ENCODE data around the gene NRDC.
A peak's percentile ranks its signal among the peaks of the same experiment; 100 is the strongest.

The NRDC gene

DNA sequence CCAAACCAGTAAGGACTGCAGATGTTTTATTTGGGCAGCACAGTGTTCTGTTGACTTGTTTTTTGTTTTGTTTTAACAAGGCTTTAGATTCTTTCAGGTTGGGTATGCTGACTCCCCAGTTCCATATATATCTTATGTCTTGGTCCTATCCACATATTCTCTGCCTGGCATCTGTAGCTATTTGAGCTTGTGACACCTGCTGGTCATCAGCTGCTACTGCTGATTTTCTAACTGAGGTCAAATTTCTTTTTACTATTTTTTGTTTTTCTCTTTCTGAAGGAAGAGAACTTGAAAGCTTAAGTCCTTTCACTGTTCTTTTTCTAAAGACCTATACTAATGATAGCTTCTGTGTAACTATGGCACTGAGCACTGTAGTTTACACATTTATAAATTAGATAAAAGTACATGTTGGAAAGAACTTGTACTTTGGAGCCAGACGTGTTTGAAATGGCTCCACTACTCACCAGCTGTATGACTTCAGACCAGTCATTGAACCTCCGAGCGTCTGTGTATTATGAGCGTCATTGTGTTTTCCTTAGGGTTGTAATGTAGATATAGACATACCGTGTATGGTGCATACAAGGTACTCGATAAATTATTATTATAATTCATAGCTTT lies 109.4 kb downstream of the NRDC start:
- Mint-ChIP-seq H3K4me1 (peaks cover 15% of the 10 kb centered on the region), H3K36me3 (ENCODE audit: insufficient read depth) (peaks cover 49% of the 10 kb centered on the region), H3K9me3 (no peaks in the 10 kb centered on the region), H3K27me3 (no peaks in the 10 kb centered on the region), H3K27ac (ENCODE audit: low read depth) (no peak overlapping the region), H3K4me3 (no peak overlapping the region)
- DNase-seq (ENCODE audit: low spot score in 2 of 2) = no peak
- ATAC-seq (replicated peaks; ENCODE audit: extremely low read depth, poor library complexity, severe bottlenecking) = no peak

DNA sequence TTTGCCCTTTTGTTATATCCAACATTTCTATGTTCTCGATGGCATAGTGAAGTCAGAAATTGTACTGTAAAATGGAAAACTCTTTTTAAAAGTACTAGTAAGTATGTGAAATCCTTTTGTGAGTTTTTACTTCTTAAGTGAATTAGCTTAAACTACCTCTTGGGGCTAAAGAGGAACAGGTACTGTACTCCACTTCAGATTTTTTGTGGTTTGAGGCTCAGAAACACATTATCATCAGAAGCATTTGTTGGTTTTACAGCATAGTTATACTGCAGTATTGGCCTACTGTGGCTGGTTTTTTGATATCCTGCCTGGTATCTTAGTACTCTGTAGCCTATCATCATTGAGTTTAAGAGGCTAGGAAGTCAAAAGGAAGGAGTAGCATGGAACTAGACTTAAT lies 117.2 kb downstream of the NRDC start:
- no peaks in the 10 kb centered on the region for H3K27me3 Mint-ChIP-seq
- DNase-seq (ENCODE audit: low spot score in 2 of 2) = no peak
- peaks cover 9% of the 10 kb centered on the region for H3K4me1 Mint-ChIP-seq
- no peaks in the 10 kb centered on the region for H3K9me3 Mint-ChIP-seq
- peaks cover 24% of the 10 kb centered on the region for H3K36me3 Mint-ChIP-seq (ENCODE audit: insufficient read depth)
- no peak overlapping the region for H3K4me3 Mint-ChIP-seq
- no peak overlapping the region for H3K27ac Mint-ChIP-seq (ENCODE audit: low read depth)
- ATAC-seq (replicated peaks; ENCODE audit: extremely low read depth, poor library complexity, severe bottlenecking) = no peak

DNA sequence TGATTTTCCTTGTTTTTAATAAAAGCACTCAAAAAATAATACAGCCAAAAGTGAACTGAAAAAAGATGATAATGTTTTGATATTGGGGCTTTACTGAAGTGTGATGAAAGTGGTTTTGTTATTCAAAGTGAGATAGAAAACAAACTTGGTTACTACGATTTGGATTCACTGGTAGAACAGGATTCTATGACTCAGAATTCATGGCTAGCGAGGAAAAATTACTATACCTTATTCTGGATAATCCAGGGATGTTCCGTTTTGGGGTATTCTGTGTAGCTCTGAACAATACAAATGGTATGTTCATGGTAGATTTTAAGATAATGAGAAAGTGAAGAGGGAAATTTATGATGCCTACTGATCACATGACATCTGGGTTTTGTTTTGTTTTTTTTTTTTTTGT lies 117.7 kb downstream of the NRDC start:
- no peaks in the 10 kb centered on the region for H3K27me3 Mint-ChIP-seq
- ATAC-seq (replicated peaks; ENCODE audit: extremely low read depth, poor library complexity, severe bottlenecking) (no peak), DNase-seq (ENCODE audit: low spot score in 2 of 2) (no peak)
- no peak overlapping the region for H3K4me3 Mint-ChIP-seq
- peaks cover 9% of the 10 kb centered on the region for H3K4me1 Mint-ChIP-seq
- no peak overlapping the region for H3K27ac Mint-ChIP-seq (ENCODE audit: low read depth)
- no peaks in the 10 kb centered on the region for H3K9me3 Mint-ChIP-seq
- H3K36me3 Mint-ChIP-seq (ENCODE audit: insufficient read depth) = peaks cover 19% of the 10 kb centered on the region

DNA sequence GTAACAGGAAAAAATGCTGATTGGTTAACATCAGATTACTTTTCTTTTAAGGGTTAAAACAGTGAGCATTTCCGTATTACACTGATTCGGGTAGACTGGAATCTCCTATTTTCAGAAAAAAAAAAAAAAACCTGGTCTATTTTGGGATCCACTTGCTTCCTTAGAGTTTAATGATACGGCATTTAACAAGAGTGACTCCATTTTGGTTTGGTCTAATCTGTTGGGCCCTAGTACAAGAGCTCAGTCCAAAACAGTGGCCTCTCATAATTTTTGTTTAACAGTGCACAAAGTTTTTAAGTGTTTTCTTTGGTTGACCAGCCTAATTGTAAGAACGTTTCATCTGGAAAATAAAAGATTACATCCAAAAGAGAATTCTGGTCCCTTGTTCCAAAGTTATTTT lies 120.2 kb downstream of the NRDC start:
- Mint-ChIP-seq H3K9me3 (no peaks in the 10 kb centered on the region), H3K36me3 (ENCODE audit: insufficient read depth) (peaks cover 7% of the 10 kb centered on the region), H3K4me1 (peaks cover 14% of the 10 kb centered on the region), H3K27ac (ENCODE audit: low read depth) (no peak overlapping the region), H3K4me3 (no peak overlapping the region), H3K27me3 (no peaks in the 10 kb centered on the region)
- DNase-seq (ENCODE audit: low spot score in 2 of 2) (no peak), ATAC-seq (replicated peaks; ENCODE audit: extremely low read depth, poor library complexity, severe bottlenecking) (no peak)

DNA sequence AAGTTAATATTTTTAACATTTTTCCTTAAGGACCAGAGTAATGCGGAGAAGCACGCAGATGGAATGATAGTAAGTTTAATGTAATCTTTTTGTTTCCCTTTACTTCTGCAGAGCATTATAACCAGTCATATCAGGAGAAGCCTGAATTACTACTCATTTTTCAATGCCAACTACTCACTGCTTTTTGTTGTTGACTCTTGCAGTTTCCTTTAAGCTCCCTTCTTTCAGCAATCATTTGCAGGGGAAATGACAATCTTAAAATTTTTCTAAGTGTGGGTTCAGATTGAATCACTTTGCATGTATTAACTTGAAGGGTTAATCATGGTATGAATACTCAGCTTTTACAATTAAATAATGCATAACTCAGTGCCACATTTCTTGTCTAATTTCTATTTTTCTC lies 122.2 kb downstream of the NRDC start:
- DNase-seq (ENCODE audit: low spot score in 2 of 2) (no peak), ATAC-seq (replicated peaks; ENCODE audit: extremely low read depth, poor library complexity, severe bottlenecking) (no peak)
- peaks cover 19% of the 10 kb centered on the region for H3K4me1 Mint-ChIP-seq
- no peak overlapping the region for H3K27ac Mint-ChIP-seq (ENCODE audit: low read depth)
- no peak overlapping the region for H3K4me3 Mint-ChIP-seq
- peaks cover 6% of the 10 kb centered on the region for H3K36me3 Mint-ChIP-seq (ENCODE audit: insufficient read depth)
- peaks cover 4% of the 10 kb centered on the region for H3K9me3 Mint-ChIP-seq
- H3K27me3 Mint-ChIP-seq = no peaks in the 10 kb centered on the region

DNA sequence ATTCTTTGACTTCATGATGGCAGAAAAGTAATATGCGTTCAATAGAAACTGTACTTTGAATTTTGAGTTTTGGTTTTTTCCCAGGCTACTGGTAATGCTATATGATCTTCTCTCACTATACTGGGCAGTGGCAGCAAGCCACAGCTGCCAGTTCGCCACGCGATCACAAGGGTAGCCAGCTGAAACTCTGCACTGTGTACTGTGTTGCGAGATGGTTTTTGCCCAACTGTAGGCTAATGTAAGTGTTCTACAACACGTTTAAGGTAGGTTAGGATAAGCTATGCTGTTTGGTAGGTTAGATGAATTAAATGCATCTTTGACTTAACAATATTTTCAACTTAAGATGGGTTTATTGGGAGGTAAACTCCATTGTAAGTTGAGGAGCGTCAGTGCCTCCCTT lies 123.1 kb downstream of the NRDC start:
- no peaks in the 10 kb centered on the region for H3K27me3 Mint-ChIP-seq
- no peak overlapping the region for H3K4me3 Mint-ChIP-seq
- ATAC-seq (replicated peaks; ENCODE audit: extremely low read depth, poor library complexity, severe bottlenecking) = no peak
- H3K9me3 Mint-ChIP-seq = peaks cover 4% of the 10 kb centered on the region
- peaks cover 17% of the 10 kb centered on the region for H3K4me1 Mint-ChIP-seq
- no peak for DNase-seq (ENCODE audit: low spot score in 2 of 2)
- H3K36me3 Mint-ChIP-seq (ENCODE audit: insufficient read depth) = peaks cover 3% of the 10 kb centered on the region
- H3K27ac Mint-ChIP-seq (ENCODE audit: low read depth) = no peak overlapping the region

DNA sequence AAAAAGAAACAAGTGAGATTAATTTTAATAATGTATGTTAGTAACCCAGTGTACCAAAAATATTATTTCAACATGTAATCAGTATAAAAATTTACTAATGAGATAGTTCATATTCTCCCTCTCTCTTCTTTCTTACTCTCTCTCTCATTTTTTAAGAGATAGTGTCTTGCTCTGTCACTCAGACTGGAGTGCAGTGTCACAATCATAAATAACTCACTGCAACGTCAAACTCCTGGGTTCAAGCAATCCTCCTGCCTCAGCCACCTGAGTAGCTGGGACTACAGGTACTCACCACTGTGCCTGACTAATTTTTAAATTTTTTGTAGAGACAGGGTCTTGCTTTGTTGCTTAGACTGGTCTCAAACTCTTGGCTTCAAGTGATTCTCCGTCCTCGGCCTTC lies 123.9 kb downstream of the NRDC start:
- no peak for ATAC-seq (replicated peaks; ENCODE audit: extremely low read depth, poor library complexity, severe bottlenecking)
- H3K36me3 Mint-ChIP-seq (ENCODE audit: insufficient read depth) = peaks cover 3% of the 10 kb centered on the region
- DNase-seq (ENCODE audit: low spot score in 2 of 2) = no peak
- H3K4me1 Mint-ChIP-seq = peaks cover 9% of the 10 kb centered on the region
- no peak overlapping the region for H3K4me3 Mint-ChIP-seq
- H3K9me3 Mint-ChIP-seq = peaks cover 4% of the 10 kb centered on the region
- H3K27ac Mint-ChIP-seq (ENCODE audit: low read depth) = no peak overlapping the region
- no peaks in the 10 kb centered on the region for H3K27me3 Mint-ChIP-seq

DNA sequence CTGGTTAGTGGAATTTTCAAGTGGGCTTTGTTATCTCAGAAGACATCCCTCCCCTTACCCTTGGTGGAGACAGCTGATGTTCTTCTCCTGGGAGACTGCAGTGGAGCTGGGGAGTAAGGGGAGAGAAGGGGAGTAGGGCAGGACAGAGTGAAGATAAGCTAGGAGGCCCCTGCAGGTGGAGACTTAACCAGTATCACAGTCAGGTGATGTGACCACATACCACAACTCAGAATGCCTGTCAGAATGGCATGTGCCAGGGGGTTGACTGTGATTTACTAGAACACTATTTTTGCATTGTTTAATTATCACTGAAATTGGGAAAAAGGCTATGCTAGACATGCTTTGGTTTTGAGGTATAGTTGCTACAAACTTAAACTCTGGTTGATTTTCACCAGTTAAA lies 124.6 kb downstream of the NRDC start:
- H3K4me1 Mint-ChIP-seq = peaks cover 9% of the 10 kb centered on the region
- no peak overlapping the region for H3K4me3 Mint-ChIP-seq
- DNase-seq (ENCODE audit: low spot score in 2 of 2) (no peak), ATAC-seq (replicated peaks; ENCODE audit: extremely low read depth, poor library complexity, severe bottlenecking) (no peak)
- H3K27me3 Mint-ChIP-seq = no peaks in the 10 kb centered on the region
- H3K9me3 Mint-ChIP-seq = peaks cover 4% of the 10 kb centered on the region
- no peak overlapping the region for H3K27ac Mint-ChIP-seq (ENCODE audit: low read depth)
- peaks cover 3% of the 10 kb centered on the region for H3K36me3 Mint-ChIP-seq (ENCODE audit: insufficient read depth)

DNA sequence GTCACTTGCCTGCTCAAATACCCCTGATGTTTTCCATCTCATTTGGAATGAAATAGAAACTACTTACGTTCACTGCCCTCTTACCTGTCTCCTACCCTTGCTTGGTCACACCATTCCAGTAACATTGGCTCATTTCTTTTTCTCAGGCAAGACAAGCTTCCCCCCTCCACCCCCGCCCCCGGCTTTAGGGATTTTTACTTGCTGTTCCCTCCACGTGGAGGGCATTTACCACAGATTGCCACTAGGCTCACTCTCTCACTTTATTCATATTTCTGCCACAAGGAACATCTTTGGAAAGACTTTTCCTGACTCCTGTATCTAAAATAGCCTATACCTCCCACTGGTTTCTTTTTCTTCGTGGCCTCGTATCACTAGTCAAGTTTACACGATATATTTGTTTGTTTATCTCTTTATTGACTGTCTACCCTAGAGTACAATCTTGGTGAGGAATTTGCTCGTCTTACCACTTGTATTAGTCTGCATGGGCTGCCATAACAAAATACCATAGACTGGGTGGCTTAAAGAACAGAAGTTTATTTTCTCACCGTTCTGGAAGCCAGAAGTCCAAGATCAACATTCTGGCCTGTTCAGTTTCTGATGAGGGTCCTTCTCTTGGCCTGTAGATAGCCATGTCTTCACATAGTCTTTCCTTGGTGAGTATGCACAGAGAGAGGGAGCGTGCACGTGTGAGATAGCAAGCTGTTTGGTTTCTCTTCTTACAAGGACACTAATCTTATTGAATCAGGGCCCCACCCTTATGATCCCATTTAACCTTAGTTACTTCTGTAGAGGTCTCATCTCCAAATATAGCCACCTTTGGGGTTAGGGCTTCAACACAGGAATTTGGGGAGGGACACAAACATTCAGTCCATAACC lies 126.2 kb downstream of the NRDC start:
- peaks cover 9% of the 10 kb centered on the region for H3K4me1 Mint-ChIP-seq
- H3K36me3 Mint-ChIP-seq (ENCODE audit: insufficient read depth) = peaks cover 5% of the 10 kb centered on the region
- no peak for DNase-seq (ENCODE audit: low spot score in 2 of 2)
- H3K9me3 Mint-ChIP-seq = peaks cover 4% of the 10 kb centered on the region
- ATAC-seq (replicated peaks; ENCODE audit: extremely low read depth, poor library complexity, severe bottlenecking) = no peak
- H3K27ac Mint-ChIP-seq (ENCODE audit: low read depth) = no peak overlapping the region
- H3K27me3 Mint-ChIP-seq = no peaks in the 10 kb centered on the region
- H3K4me3 Mint-ChIP-seq = no peak overlapping the region

DNA sequence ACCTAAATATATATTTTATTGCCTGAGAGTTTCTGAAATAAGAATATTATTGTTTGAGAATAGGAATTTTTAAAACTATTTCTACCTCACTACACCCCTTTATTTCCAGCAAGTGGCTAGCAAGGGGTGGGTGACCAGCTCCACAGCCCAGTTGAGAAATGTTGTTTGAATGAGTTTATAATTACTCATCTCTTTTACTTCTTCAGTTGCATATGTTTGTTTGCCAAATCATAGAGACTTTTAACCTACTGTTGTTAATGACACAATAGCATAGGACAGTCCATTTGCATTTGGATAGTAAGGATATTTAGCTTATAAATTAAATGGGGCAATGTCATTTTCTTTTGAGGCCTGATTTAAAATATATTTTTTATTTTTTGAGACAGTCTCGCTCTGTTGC lies 127.8 kb downstream of the NRDC start:
- ATAC-seq (replicated peaks; ENCODE audit: extremely low read depth, poor library complexity, severe bottlenecking) (no peak), DNase-seq (ENCODE audit: low spot score in 2 of 2) (no peak)
- peaks cover 9% of the 10 kb centered on the region for H3K4me1 Mint-ChIP-seq
- H3K9me3 Mint-ChIP-seq = peaks cover 4% of the 10 kb centered on the region
- H3K27ac Mint-ChIP-seq (ENCODE audit: low read depth) = no peak overlapping the region
- H3K4me3 Mint-ChIP-seq = no peak overlapping the region
- H3K36me3 Mint-ChIP-seq (ENCODE audit: insufficient read depth) = peaks cover 13% of the 10 kb centered on the region
- H3K27me3 Mint-ChIP-seq = no peaks in the 10 kb centered on the region

DNA sequence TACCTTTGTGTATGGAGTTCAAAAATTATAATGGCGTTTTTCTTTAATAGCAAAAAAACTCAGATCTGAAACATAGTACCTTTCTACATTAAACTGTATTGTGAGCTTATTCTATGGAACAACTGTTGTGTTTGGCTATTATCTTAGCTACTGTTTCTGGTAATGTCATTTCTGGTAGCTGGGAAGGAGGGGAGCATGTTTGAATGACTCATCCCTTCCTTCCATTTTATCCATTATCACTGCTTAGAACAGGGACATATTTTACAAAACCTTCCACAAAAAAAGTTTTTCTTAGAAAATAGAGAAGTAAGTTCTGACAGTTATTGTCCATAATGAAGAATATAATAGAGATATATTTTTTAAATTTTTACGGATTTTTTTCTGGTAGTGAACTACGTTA lies 128.3 kb downstream of the NRDC start:
- H3K36me3 Mint-ChIP-seq (ENCODE audit: insufficient read depth) = peaks cover 13% of the 10 kb centered on the region
- ATAC-seq (replicated peaks; ENCODE audit: extremely low read depth, poor library complexity, severe bottlenecking) (no peak), DNase-seq (ENCODE audit: low spot score in 2 of 2) (no peak)
- no peak overlapping the region for H3K4me3 Mint-ChIP-seq
- no peaks in the 10 kb centered on the region for H3K27me3 Mint-ChIP-seq
- H3K9me3 Mint-ChIP-seq = peaks cover 4% of the 10 kb centered on the region
- peaks cover 10% of the 10 kb centered on the region for H3K4me1 Mint-ChIP-seq
- H3K27ac Mint-ChIP-seq (ENCODE audit: low read depth) = no peak overlapping the region

DNA sequence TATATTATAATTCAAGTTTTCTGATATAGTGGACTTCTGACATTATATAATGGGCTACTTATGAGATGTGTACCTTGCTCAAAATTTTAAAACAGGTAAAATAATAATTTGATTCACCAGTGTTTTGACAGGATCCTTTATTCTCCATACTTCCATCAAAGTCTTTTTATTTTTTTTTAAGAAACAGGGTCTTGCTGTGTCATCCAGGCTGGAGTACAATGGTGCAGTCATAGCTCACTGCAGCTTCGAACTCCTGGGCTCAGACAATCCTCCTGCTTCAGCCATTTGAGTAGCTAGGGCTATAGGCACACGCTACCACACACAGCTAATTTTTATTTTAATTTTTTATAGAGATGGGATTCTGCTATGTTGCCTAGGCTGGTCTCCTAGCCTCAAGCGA lies 129.4 kb downstream of the NRDC start:
- peaks cover 17% of the 10 kb centered on the region for H3K4me1 Mint-ChIP-seq
- H3K27ac Mint-ChIP-seq (ENCODE audit: low read depth) = no peak overlapping the region
- H3K4me3 Mint-ChIP-seq = no peak overlapping the region
- H3K9me3 Mint-ChIP-seq = peaks cover 4% of the 10 kb centered on the region
- peaks cover 15% of the 10 kb centered on the region for H3K36me3 Mint-ChIP-seq (ENCODE audit: insufficient read depth)
- ATAC-seq (replicated peaks; ENCODE audit: extremely low read depth, poor library complexity, severe bottlenecking) (no peak), DNase-seq (ENCODE audit: low spot score in 2 of 2) (no peak)
- H3K27me3 Mint-ChIP-seq = no peaks in the 10 kb centered on the region

DNA sequence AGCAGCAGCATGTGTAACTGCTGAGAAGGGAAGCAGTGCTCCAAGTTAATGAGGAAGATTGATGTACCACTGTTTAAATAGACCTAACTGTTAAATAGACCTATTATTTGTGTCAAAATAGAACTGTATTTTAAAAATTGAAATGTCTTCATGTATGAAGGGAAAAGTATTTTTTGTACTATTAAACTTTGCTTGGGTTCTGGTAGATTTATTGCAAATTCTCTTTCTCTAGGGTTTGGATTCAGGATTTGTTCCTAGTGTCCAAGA lies 133.3 kb downstream of the NRDC start:
- Mint-ChIP-seq H3K4me1 (peaks cover 17% of the 10 kb centered on the region), H3K9me3 (no peaks in the 10 kb centered on the region), H3K36me3 (ENCODE audit: insufficient read depth) (peaks cover 11% of the 10 kb centered on the region), H3K27ac (ENCODE audit: low read depth) (peak overlapping the region; percentile 4), H3K4me3 (no peak overlapping the region), H3K27me3 (no peaks in the 10 kb centered on the region)
- DNase-seq (ENCODE audit: low spot score in 2 of 2) = no peak
- ATAC-seq (replicated peaks; ENCODE audit: extremely low read depth, poor library complexity, severe bottlenecking) = no peak

All from central memory CD8-positive, alpha-beta T cell (primary cell).